Measurements from ENCODE around the gene WFDC10A. TPM values are rescaled to one million over a fixed set of nuclear protein-coding genes. Genes with fewer than 3 reads are reported as not detected.
A peak's percentile ranks its signal among the peaks of the same experiment; 100 is the strongest.
"Not testable (repeated sequence)": the region's sequence is repeated elsewhere in the genome, so short reads cannot be mapped to it uniquely, and the experiment has no call there.

The WFDC10A gene
- total RNA-seq, 1 donor from 2014 or later = not detected

DNA sequence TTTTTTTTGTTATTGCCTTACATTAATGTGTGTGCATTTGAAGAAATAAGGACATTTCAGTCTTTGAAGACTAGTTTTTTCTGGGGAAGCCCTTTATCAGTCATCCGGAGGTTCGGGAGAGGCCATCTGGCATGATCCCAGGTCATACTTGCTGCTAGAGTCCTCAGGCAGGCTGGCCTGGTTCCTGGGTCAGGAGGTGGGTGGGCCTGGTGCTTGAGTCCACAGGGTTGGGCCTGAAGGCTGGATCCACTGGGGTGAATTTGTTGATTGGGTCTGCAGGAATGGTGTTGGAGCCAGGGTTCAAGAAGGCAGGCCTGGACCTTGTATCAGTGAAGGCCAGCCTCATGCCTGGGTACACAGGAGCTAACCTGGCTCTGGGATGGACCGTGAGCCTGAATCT is 17.3 kb downstream of the WFDC10A start:
- no peaks in the 10 kb centered on the region for H3K9me3 Mint-ChIP-seq (ENCODE audit: unreplicated experiment)
- no peaks in the 10 kb centered on the region for H3K4me1 Mint-ChIP-seq (ENCODE audit: unreplicated experiment)
- TF ChIP-seq, protein P1, sequence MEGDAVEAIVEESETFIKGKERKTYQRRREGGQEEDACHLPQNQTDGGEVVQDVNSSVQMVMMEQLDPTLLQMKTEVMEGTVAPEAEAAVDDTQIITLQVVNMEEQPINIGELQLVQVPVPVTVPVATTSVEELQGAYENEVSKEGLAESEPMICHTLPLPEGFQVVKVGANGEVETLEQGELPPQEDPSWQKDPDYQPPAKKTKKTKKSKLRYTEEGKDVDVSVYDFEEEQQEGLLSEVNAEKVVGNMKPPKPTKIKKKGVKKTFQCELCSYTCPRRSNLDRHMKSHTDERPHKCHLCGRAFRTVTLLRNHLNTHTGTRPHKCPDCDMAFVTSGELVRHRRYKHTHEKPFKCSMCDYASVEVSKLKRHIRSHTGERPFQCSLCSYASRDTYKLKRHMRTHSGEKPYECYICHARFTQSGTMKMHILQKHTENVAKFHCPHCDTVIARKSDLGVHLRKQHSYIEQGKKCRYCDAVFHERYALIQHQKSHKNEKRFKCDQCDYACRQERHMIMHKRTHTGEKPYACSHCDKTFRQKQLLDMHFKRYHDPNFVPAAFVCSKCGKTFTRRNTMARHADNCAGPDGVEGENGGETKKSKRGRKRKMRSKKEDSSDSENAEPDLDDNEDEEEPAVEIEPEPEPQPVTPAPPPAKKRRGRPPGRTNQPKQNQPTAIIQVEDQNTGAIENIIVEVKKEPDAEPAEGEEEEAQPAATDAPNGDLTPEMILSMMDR (IDR thresholded peaks at IDR 0.05) = no peak
- H3K4me3 Mint-ChIP-seq (ENCODE audit: unreplicated experiment) = no peak overlapping the region
- no peak overlapping the region for H3K27ac Mint-ChIP-seq (ENCODE audit: unreplicated experiment)
- peaks cover 3% of the 10 kb centered on the region for H3K27me3 Mint-ChIP-seq (ENCODE audit: unreplicated experiment)
- H3K36me3 Mint-ChIP-seq (ENCODE audit: unreplicated experiment) = no peaks in the 10 kb centered on the region
- DNase-seq (ENCODE audit: extremely low spot score, unreplicated experiment) = no peak

DNA sequence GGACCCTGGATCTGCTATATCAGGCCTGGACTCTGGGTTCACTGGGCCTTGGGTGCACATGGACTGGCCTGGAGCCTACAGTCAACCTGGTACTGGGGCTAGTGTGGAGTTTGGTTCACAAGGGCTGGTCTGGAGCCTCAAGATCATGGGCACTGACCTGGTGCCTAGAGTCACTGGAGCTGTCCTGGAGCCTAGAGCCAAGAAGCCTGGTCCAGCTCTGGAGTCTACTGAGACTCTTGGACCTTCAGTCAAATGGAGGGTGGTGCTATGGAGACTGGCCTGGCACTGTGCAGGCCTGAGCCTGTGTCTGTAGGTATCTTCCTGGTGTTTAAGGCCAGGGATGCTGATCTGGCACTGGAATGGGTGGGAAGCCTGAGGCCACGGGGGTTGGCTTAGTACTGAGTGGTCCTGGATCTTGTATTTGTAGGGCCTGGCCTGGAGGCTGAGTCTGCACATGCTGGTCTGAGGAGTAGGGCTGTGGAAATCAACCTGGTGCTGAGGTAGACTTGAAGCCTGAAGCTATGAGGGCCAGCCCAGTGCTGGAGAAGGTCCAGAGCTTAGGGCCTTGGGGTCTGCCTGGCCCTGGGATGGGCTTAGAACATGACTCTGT is 18.0 kb downstream of the WFDC10A start:
- no peak overlapping the region for H3K4me3 Mint-ChIP-seq (ENCODE audit: unreplicated experiment)
- peaks cover 3% of the 10 kb centered on the region for H3K27me3 Mint-ChIP-seq (ENCODE audit: unreplicated experiment)
- DNase-seq (ENCODE audit: extremely low spot score, unreplicated experiment) = no peak
- TF ChIP-seq, protein P1 (IDR thresholded peaks at IDR 0.05) = no peak
- H3K9me3 Mint-ChIP-seq (ENCODE audit: unreplicated experiment) = no peaks in the 10 kb centered on the region
- H3K36me3 Mint-ChIP-seq (ENCODE audit: unreplicated experiment) = no peaks in the 10 kb centered on the region
- H3K27ac Mint-ChIP-seq (ENCODE audit: unreplicated experiment) = no peak overlapping the region
- H3K4me1 Mint-ChIP-seq (ENCODE audit: unreplicated experiment) = no peaks in the 10 kb centered on the region

DNA sequence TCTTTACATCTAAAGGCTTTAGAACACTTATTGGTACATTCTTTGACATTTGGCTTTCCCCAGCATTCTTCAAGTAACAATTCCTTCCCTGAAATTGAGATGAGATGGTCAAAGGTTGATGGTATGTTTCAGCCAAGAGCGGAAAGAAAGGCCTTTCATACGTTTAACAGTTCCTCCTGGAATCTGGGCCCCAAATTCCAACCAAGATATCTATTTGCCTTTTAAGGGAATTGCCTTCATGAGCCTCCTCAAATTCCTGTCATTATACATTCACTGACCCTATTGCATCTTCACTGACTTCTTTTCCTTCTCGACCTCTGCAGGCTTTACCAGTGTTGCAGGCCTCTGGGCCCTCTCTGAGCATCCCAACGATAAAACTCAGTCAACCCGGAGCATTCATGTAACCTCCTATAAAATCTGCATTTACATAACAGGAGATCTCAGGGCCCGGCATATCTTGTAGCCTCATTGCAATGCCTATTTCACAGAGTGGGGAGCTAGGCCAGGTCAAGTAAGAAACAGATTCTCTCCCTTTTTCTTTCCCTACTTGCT is 19.8 kb downstream of the WFDC10A start:
- Mint-ChIP-seq H3K36me3 (ENCODE audit: unreplicated experiment) (no peaks in the 10 kb centered on the region), H3K4me1 (ENCODE audit: unreplicated experiment) (no peaks in the 10 kb centered on the region), H3K27me3 (ENCODE audit: unreplicated experiment) (peaks cover 3% of the 10 kb centered on the region), H3K4me3 (ENCODE audit: unreplicated experiment) (no peak overlapping the region), H3K9me3 (ENCODE audit: unreplicated experiment) (no peaks in the 10 kb centered on the region), H3K27ac (ENCODE audit: unreplicated experiment) (no peak overlapping the region)
- TF ChIP-seq, protein P1 (IDR thresholded peaks at IDR 0.05) = no peak
- no peak for DNase-seq (ENCODE audit: extremely low spot score, unreplicated experiment)

DNA sequence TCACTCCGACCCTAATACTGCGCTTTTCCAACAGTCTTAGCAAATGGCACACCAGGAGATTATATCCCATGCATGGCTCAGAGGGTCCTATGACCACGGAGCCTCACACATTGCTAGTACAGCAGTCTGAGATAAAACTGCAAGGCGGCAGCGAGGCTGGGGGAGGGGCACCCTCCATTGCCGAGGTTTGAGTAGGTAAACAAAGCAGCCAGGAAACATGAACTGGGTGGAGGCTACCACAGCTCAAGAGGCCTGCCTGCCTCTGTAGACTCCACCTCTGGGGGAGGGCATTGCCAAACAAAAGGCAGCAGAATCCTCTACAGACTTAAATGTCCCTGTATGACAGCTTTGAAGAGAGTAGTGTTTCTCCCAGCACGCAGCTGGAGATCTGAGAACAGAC is 22.2 kb downstream of the WFDC10A start:
- not testable (repeated sequence) for H3K9me3 Mint-ChIP-seq (ENCODE audit: unreplicated experiment); H3K27ac Mint-ChIP-seq (ENCODE audit: unreplicated experiment); H3K4me1 Mint-ChIP-seq (ENCODE audit: unreplicated experiment); H3K36me3 Mint-ChIP-seq (ENCODE audit: unreplicated experiment); H3K4me3 Mint-ChIP-seq (ENCODE audit: unreplicated experiment); H3K27me3 Mint-ChIP-seq (ENCODE audit: unreplicated experiment)
- peak; percentile 75 for DNase-seq (ENCODE audit: extremely low spot score, unreplicated experiment)

DNA sequence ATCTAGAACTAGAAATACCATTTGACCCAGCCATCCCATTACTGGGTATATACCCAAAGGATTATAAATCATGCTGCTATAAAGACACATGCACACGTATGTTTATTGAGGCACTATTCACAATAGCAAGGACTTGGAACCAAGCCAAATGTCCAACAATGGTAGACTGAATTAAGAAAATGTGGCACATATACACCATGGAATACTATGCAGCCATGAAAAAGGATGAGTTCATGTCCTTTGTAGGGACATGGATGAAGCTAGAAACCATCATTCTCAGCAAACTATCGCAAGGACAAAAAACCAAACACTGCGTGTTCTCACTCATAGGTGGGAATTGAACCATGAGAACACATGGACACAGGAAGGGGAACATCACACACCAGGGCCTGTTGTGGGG is 27.5 kb downstream of the WFDC10A start:
- not testable (repeated sequence) for H3K4me3 Mint-ChIP-seq (ENCODE audit: unreplicated experiment); H3K4me1 Mint-ChIP-seq (ENCODE audit: unreplicated experiment); H3K27me3 Mint-ChIP-seq (ENCODE audit: unreplicated experiment); H3K27ac Mint-ChIP-seq (ENCODE audit: unreplicated experiment); H3K9me3 Mint-ChIP-seq (ENCODE audit: unreplicated experiment); DNase-seq (ENCODE audit: extremely low spot score, unreplicated experiment); H3K36me3 Mint-ChIP-seq (ENCODE audit: unreplicated experiment)

DNA sequence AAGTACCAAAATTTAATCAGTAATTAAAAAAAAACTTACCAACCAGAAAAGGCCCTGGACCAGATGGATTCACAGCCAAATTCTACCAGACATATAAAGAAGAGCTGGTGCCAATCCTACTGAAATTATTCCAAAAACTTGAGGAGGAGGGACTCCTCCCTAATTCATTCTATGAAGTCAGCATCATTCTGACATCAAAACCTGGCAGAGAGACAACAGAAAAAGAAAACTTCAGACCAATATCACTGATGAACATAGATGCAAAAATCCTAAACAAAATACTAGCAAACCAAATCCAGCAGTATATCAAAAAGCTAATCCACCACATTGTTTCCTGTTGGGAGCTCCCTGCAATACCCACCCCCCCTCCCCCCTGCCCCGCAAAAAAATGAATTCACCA is 40.6 kb downstream of the WFDC10A start, which contains the start of gene WFDC11:
Gene WFDC11, minus strand, starts transcription at position 101 of the 400 bp plus-strand sequence. CDS start 19,639 bp downstream, outside the sequence.
- H3K4me1 Mint-ChIP-seq (ENCODE audit: unreplicated experiment) = no peaks in the 10 kb centered on the region
- H3K4me3 Mint-ChIP-seq (ENCODE audit: unreplicated experiment) = no peak within 1 kb of the TSS
- TF ChIP-seq, protein P1 (IDR thresholded peaks at IDR 0.05) = no peak
- no peaks in the 10 kb centered on the region for H3K27me3 Mint-ChIP-seq (ENCODE audit: unreplicated experiment)
- H3K27ac Mint-ChIP-seq (ENCODE audit: unreplicated experiment) = no peak within 1 kb of the TSS
- H3K36me3 Mint-ChIP-seq (ENCODE audit: unreplicated experiment) = no peaks in the 10 kb centered on the region
- no peak for DNase-seq (ENCODE audit: extremely low spot score, unreplicated experiment)
- H3K9me3 Mint-ChIP-seq (ENCODE audit: unreplicated experiment) = peaks cover 5% of the 10 kb centered on the region

Measured in osteocyte (in vitro differentiated cells).